Left lobe of liver (tissue), 2 donors: ENCODE results near the gene LRAT. TPM values are rescaled to one million over a fixed set of nuclear protein-coding genes. Genes with fewer than 3 reads are reported as not detected.

Experiments
- ATAC-seq: fragments of 200-7000 bp; cut with Tn5 transposase; one replicate; pipeline ENCODE4 v1.9.1; 2020; ENCODE audit warnings: mild to moderate bottlenecking, moderate library complexity
- DNase-seq: peaks from one replicate; pipeline ENCODE4 v3.0.0-alpha.2; 2020; ENCODE audit warnings: low spot score
- total RNA-seq: library from RNA; stranded (reverse); gene quantifications from one replicate; pipeline ENCODE4 v1.2.1, GENCODE V29; 2021
- donor health status: DM: no; HTN: no; CAD: no; lungs with moderate emphysema.
- donor health status: DM: no; HTN: yes; CAD: no.

Gene LRAT
- total RNA-seq, 1 donor from 2014 or later, result 1.6 TPM

GRCh38 chr4:154757713-154758112 lies 13.9 kb downstream of the LRAT start:
- ATAC-seq (no peak), DNase-seq (no peak)

- no peak for ATAC-seq
- no peak for DNase-seq
These were observed 17.1 kb downstream of the LRAT start for GRCh38 chr4:154760895-154761294.

DNA sequence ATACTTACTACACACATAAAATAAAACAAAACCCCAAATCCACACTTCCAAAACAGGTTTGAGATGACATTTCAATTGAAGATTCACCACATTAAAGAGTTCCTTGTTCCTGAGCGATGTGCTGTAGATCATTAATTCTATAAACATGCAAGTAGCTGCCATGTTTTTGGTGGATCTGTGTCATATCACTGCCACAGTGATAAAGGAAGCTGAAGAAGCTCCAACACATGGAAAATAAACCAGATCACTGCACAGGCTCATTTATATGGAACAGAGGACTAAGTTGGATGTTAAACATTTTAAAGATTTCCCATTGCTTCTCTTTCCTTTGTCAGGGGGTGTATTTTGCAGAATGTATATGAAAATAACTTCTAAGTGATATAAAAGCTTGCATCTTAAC lies 34.5 kb downstream of the LRAT start:
- no peak for ATAC-seq
- DNase-seq, result no peak

GRCh38 chr4:154779362-154779947 lies 35.7 kb downstream of the LRAT start:
- ATAC-seq, result peak; percentile 82
- no peak for DNase-seq

- no peak for ATAC-seq
These were observed 37.6 kb downstream of the LRAT start, which contains the start of gene RBM46 for GRCh38 chr4:154781126-154781982. Gene RBM46 (plus strand): TSS chr4:154781272. CDS start chr4:154796753, 15,481 bp downstream.

GRCh38 chr4:154781983-154782293 lies 38.1 kb downstream of the LRAT start:
- DNase-seq, result no peak
- ATAC-seq, result no peak

More at GRCh38 chr4:154781126-154781982, 37.6 kb downstream of the LRAT start, which contains the start of gene RBM46:
- no peak for DNase-seq

Other genes with a start within 250 kb of the LRAT start
- 28.3 TPM for gene PLRG1, start 193.6 kb upstream of the LRAT start, total RNA-seq
- gene FGB, start 181.0 kb upstream of the LRAT start, total RNA-seq, result 9,039 TPM
- gene FGA, start 153.3 kb upstream of the LRAT start, total RNA-seq, result 15,070 TPM
- 7,950 TPM for gene FGG, start 131.3 kb upstream of the LRAT start, total RNA-seq
- 0.15 TPM for gene RBM46, start 37.3 kb downstream of the LRAT start, total RNA-seq